Ramos (cell line): Measurements from ENCODE around the gene BRIP1.
"Not testable (repeated sequence)": the region's sequence is repeated elsewhere in the genome, so short reads cannot be mapped to it uniquely, and the experiment has no call there.

Experiments used
- in situ Hi-C: fragments of 300-500 bp; cut with MboI; formaldehyde crosslinking; loops from one replicate; pipeline ENCODE4 v1.14.3; 2022; ENCODE audit warnings: low sequenced_read_pairs; ENCODE audit not compliant: unreplicated experiment

BRIP1 gene

DNA sequence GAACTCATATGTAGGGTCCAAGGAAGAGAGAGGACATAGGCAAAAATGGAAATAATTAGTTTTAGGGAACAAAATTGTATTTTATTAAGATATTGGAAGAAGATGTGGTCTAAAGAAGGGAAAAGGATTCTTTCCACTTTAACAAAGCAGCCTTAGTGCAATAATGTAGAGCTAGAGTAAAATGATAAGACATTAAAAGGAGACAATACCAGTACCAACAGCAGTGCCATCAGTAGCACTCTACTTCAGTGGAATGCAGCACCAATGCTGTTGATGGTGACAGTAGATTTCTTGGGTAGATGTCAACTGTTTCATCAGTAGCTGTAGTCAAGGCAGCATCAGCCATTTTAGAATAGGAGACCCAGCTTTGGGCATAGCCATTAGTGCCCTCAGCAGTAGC lies 124.3 kb downstream of the BRIP1 start:
- in situ Hi-C loops, result no loop called here

DNA sequence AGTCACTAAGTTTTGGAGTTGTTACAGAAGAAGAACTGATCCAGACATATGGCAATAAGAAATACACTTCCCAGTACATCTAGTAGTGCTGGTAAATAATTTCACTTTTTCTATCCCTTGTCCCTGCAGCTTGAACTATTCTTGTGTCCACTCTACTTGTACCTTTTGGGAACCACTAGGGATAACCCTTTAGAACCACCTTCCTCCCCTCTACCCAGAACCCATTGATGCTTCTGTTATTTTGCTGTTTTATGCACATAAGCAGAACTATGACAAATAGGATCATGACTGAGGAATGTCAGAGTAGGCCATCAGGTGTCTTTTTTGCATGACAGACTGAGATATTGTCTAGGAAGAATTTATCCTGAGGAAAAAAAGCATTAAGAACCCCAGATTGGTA lies 125.1 kb downstream of the BRIP1 start:
- in situ Hi-C loops, result no loop called here

DNA sequence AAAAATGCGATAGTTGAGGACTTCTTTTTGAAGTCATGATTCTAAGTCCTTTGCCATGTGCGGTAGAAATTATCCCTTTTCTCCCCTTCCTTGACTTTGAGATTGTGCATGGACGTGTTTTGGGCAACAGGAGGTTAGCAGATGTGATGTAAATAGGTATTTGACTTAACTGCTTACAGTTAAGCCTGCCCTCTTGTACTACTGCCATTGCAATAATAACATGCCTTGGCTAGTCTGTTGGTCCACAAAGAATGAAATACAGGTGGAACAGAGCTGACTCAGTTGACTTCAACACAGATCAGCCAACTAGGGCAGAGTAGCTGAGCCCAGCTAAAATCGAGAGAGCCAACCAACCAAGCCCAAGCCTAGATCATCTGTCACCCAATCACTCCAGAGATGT lies 125.5 kb downstream of the BRIP1 start:
- in situ Hi-C loops, result no loop called here

- in situ Hi-C loops, result no loop called here
These were observed 126.9 kb downstream of the BRIP1 start for GRCh38 chr17:61736438-61736837.

GRCh38 chr17:61735807-61736206 lies 127.5 kb downstream of the BRIP1 start:
- in situ Hi-C loops, result no loop called here

DNA sequence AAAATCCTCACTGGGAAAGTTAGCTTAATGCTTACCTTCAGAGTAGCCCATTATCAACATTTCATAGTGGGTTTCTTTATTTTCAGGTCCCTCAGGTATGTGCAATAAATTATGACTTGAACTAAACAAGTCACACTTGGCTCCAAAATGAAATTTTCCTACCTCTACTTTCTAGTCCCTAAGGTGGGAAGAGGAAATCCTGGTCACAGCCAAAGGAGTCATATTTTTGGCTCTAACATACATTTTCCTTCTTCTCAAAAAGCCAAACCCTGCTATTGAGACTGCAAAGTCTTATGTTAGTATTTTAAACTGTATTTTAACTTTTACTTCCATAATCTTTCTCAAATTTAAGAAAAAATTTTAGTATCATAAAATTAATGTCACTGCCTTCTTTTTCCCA lies 128.9 kb downstream of the BRIP1 start:
- in situ Hi-C loops, result no loop called here

- in situ Hi-C loops, result no loop called here
These were observed 129.3 kb downstream of the BRIP1 start for GRCh38 chr17:61734012-61734411.

DNA sequence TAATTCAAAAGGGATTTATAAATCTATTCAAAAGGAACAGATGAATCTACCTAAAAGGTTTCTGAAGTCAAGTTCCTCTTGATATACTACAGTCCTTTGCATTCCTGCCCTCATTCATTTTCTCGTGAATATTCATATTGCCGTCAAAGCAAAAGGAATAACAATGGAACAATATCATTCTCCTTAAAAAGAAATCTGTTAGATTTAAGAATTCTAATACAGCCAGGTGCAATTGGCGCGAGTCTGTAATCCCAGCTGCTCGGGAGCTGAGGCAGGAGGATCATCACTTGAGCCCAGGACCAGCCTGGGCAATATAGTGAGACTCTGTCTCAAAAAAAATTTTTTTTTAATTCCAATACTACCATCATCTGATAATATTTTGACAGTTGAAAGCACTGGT lies 130.3 kb downstream of the BRIP1 start:
- in situ Hi-C loops, result no loop called here

DNA sequence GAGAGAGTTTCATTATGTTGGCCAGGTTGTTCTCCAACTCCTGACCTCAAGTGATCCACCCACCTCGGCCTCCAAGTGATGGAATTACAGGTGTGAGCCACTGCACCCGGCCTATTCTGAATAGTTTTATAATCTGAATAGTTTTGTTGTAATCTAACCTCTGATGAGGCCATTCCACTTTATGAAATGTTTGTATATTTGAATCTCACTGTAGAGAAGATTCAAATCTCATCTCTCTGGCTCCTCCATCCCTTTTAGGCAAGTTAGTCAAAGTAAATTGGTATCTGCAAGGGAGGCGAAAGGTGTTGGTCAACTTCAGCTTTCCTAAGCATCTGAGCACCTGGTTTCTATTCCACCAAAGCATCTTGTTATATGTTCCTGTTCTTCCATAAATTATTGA lies 131.2 kb downstream of the BRIP1 start:
- in situ Hi-C loops, result no loop called here

DNA sequence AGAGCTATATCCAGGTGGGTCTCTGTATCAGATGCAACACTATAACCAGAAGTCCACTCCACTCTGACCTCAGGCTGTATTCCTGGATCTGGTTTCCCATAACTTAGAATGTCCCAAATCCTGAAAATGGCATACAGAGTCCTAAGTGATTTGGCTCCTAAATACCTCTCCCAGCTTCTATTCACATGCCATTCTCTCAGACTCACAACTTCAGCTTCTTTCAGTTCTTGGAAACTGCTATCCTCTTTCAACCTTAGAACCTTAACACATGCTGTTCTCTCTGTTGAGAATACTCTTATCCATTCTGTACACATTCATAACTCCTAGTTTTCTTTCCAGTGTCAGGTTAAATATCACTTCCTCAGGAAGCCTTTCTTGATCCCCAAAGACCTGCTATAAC lies 132.0 kb downstream of the BRIP1 start:
- in situ Hi-C loops, result no loop called here

- in situ Hi-C loops, result no loop called here
These were observed 133.5 kb downstream of the BRIP1 start for GRCh38 chr17:61729690-61730268.

GRCh38 chr17:61728297-61728836 lies 135.0 kb downstream of the BRIP1 start:
- in situ Hi-C loops, result no loop called here

GRCh38 chr17:61727798-61728197 lies 135.5 kb downstream of the BRIP1 start:
- in situ Hi-C loops, result not testable (repeated sequence)

DNA sequence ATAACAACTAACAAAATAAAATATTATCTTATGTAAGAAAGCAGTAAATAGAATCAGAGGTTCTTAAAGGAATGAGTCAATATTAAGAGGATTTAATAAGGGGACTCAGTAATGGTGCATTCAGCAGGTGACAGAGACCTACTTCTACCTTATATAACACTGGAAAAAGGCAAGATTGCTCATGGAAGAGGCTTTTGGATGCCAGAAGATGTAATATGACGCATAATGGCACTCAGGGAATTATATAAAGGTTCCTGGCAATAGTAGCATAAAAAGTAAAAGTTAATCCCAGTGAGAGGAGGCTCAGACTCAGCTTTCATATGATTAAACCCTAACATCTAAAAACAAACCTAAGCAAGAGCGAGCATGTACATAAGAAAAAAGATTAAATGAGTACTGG lies 136.4 kb downstream of the BRIP1 start:
- in situ Hi-C loops, result no loop called here

GRCh38 chr17:61724777-61725176 lies 138.6 kb downstream of the BRIP1 start:
- in situ Hi-C loops, result no loop called here

- in situ Hi-C loops, result no loop called here
These were observed 139.4 kb downstream of the BRIP1 start for GRCh38 chr17:61723914-61724313.

DNA sequence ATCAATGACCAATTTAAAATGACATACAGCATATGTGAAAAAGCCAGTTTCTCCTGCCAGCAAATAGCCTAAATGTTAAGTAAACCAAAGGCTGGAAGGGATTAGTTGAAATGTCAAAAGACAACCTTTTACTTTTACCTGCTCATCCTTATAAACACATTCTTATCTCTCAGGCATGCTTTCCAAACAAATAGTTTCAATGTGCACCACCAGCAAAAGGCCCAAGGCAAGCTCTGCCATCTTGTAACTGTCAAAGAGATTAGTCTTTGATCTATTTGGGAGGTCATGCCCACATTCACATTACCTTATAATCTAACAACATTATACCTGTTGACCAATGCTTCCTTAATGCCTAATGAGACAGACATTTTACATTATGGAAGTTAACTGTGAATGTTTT lies 140.1 kb downstream of the BRIP1 start:
- in situ Hi-C loops, result no loop called here

GRCh38 chr17:61722398-61722797 lies 140.9 kb downstream of the BRIP1 start:
- in situ Hi-C loops, result no loop called here

DNA sequence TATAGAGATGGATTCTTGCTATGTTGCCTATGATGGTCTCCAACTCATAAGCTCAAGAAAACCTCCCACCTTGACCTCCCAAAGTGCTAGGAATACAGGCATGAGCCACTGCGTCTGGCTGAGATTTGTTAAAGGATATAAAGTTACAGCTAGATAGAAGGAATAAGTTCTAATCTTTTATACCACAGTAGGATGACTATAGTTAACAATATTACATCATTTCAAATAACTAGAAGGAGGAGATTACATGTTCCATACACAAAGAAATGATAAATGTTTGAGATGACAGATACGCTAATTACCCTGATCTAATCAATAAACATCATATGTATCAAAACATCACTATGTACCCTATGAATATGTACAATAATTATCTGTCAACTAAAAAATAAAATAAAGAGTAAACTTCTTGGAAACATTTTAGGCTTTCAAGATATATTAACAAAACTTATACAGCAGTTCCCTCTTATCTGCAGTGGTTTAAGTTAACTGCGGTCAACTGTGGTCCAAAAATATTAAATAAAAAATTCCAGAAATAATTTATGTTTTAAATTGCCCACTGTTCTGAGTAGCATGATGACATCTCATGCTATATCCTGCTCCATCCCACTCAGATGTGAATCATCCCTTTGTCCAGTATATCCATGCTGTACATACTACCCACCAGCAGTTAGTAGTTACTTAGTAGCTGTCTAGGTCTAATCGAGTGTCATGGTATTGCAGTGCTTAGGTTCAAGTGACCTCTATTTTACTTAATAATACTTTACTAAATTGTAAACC lies 143.1 kb downstream of the BRIP1 start:
- in situ Hi-C loops, result no loop called here

GRCh38 chr17:61719220-61719619 lies 144.1 kb downstream of the BRIP1 start:
- in situ Hi-C loops, result not testable (repeated sequence)

GRCh38 chr17:61718022-61718421 lies 145.3 kb downstream of the BRIP1 start:
- in situ Hi-C loops, result no loop called here

GRCh38 chr17:61717352-61717751 lies 146.0 kb downstream of the BRIP1 start:
- in situ Hi-C loops, result no loop called here
